GM18909 (cell line): ENCODE data around the gene SMIM11.

Experiments
- ATAC-seq: cut with Tn5 transposase; IDR thresholded peaks from one replicate; pipeline ENCODE4 v1.9.1; 2021; ENCODE audit warnings: mild to moderate bottlenecking; ENCODE audit not compliant: unreplicated experiment, poor library complexity

SMIM11 gene

GRCh38 chr21:34374940-34375618, at the start of gene SMIM11:
Gene SMIM11 (plus strand): TSS chr21:34375507. CDS start chr21:34379505, 3,998 bp downstream.
- peak; percentile 90 for ATAC-seq

- ATAC-seq: no peak
Measured at GRCh38 chr21:34330055-34330454, 45.3 kb upstream of the SMIM11 start.

- ATAC-seq: no peak
Measured at GRCh38 chr21:34331726-34332125, 43.6 kb upstream of the SMIM11 start.

GRCh38 chr21:34332347-34332746, 43.0 kb upstream of the SMIM11 start:
- ATAC-seq: no peak

- no peak for ATAC-seq
Measured at GRCh38 chr21:34333121-34333739, 42.1 kb upstream of the SMIM11 start.

GRCh38 chr21:34335316-34335715, 40.0 kb upstream of the SMIM11 start:
- ATAC-seq: no peak

- no peak for ATAC-seq
Measured at GRCh38 chr21:34336245-34336644, 39.1 kb upstream of the SMIM11 start.

- ATAC-seq: no peak
Measured at GRCh38 chr21:34336756-34337391, 38.4 kb upstream of the SMIM11 start.

- no peak for ATAC-seq
Measured at GRCh38 chr21:34337741-34338140, 37.6 kb upstream of the SMIM11 start.

GRCh38 chr21:34338226-34338625, 37.1 kb upstream of the SMIM11 start:
- ATAC-seq: no peak

- ATAC-seq: no peak
Measured at GRCh38 chr21:34340061-34340460, 35.2 kb upstream of the SMIM11 start.

GRCh38 chr21:34342476-34342875, 32.8 kb upstream of the SMIM11 start:
- ATAC-seq: no peak

GRCh38 chr21:34343347-34343746, 32.0 kb upstream of the SMIM11 start:
- no peak for ATAC-seq

- ATAC-seq: no peak
Measured at GRCh38 chr21:34343838-34344381, 31.4 kb upstream of the SMIM11 start.

- no peak for ATAC-seq
Measured at GRCh38 chr21:34344584-34344983, 30.7 kb upstream of the SMIM11 start.

- ATAC-seq: no peak
Measured at GRCh38 chr21:34345091-34345871, 30.0 kb upstream of the SMIM11 start.

GRCh38 chr21:34345892-34346291, 29.4 kb upstream of the SMIM11 start:
- ATAC-seq: no peak

GRCh38 chr21:34348890-34349519, 26.3 kb upstream of the SMIM11 start:
- no peak for ATAC-seq

GRCh38 chr21:34351786-34352241, 23.5 kb upstream of the SMIM11 start:
- peak; percentile 63 for ATAC-seq

- no peak for ATAC-seq
Measured at GRCh38 chr21:34352556-34352955, 22.8 kb upstream of the SMIM11 start.
